Heart left ventricle (tissue), 16 donors: ENCODE measurements around the gene NEUROD4. TPM values are rescaled to one million over a fixed set of nuclear protein-coding genes. Genes with fewer than 3 reads are reported as not detected.

Experiments used
- ATAC-seq, 4 donors: fragments of 200-7000 bp; cut with Tn5 transposase; one replicate each; pipeline ENCODE4 v1.9.1; 2020 to 2022; ENCODE audit warnings: moderate library complexity in 4 of 4, mild to moderate bottlenecking in 3 of 4, moderate number of reproducible peaks in 1 of 4
- DNase-seq, 5 donors: peaks; one replicate each; pipeline ENCODE4 v3.0.0-alpha.2; 2020
- H3K27ac ChIP-seq, 12 donors: fragments of 200-600 bp; sonication (generic) in 4 of 12; one replicate each; pipeline versions ENCODE4 v1.5.0 to v1.8.0; 2016 to 2022; ENCODE audit warnings: mild to moderate bottlenecking in 2 of 12
- H3K27me3 ChIP-seq, 9 donors: fragments of 200-600 bp; sonication (generic) in 2 of 9; one replicate each; pipeline versions ENCODE4 v1.5.1 to v1.8.0; 2016 to 2022; ENCODE audit warnings: mild to moderate bottlenecking in 3 of 9
- H3K36me3 ChIP-seq, 9 donors: fragments of 200-600 bp; sonication (generic) in 2 of 9; one replicate each; pipeline versions ENCODE4 v1.5.0 to v1.8.0; 2018 to 2022; ENCODE audit warnings: mild to moderate bottlenecking in 2 of 9
- H3K4me1 ChIP-seq, 12 donors: fragments of 200-600 bp; sonication (generic) in 4 of 12; one replicate each; pipeline versions ENCODE4 v1.5.0 to v1.8.0; 2016 to 2022; ENCODE audit warnings: mild to moderate bottlenecking in 3 of 12
- H3K4me3 ChIP-seq, 12 donors: fragments of 200-600 bp; sonication (generic) in 4 of 12; one replicate each; pipeline versions ENCODE4 v1.5.0 to v1.8.0; 2017 to 2022; ENCODE audit warnings: mild to moderate bottlenecking in 9 of 12, moderate library complexity in 4 of 12
- H3K9me3 ChIP-seq, 12 donors: fragments of 200-600 bp; sonication (generic) in 4 of 12; one replicate each; pipeline versions ENCODE4 v1.5.0 to v1.8.0; 2016 to 2022; ENCODE audit warnings: mild to moderate bottlenecking in 1 of 12
- CTCF ChIP-seq, 12 donors: fragments of 200-600 bp; sonication (generic) in 4 of 12; IDR thresholded peaks; one replicate each; pipeline versions ENCODE4 v1.5.0 to v1.8.0; 2018 to 2022; ENCODE audit warnings: antibody characterized with exemption in 12 of 12, mild to moderate bottlenecking in 5 of 12
- POLR2A ChIP-seq, 2 donors: fragments of 450-650 bp; IDR thresholded peaks; one replicate each; pipeline ENCODE4 v1.6.1; 2017; ENCODE audit warnings: antibody characterized with exemption in 2 of 2, mild to moderate bottlenecking in 2 of 2, moderate library complexity in 2 of 2
- WGBS, 4 donors: extraction: QIAGEN DNeasy Blood & Tissue Kit in 2 of 4; methylation state at CpG; one replicate each; pipeline versions ENCODE4 v1.1.5 to v1.1.7; 2013 to 2018; 5-methylcytosine and 5-hydroxymethylcytosine counted together
- intact Hi-C, 10 donors: fragments of 100-400 bp; cut with DNase I; formaldehyde crosslinking; loops; one replicate each; pipeline versions ENCODE4 v1.11.1 to v1.14.2; 2022
- polyA plus RNA-seq, 2 donors: library from polyadenylated mRNA; stranded (reverse); fragments of 200-250 nt; gene quantifications; one replicate each; pipeline ENCODE4 v1.2.3, GENCODE V29; 2013
- total RNA-seq, 9 donors: library from RNA; depleted of rRNA in 2 of 9; stranded (reverse); fragments of >200 nt in 2 of 9; fragmentation: NEBNext Ultra II Directional in 3 of 9; extraction: Animal tissue kit (Norgen Biotek cat#: 25700) in 3 of 9; gene quantifications; one replicate each; pipeline versions ENCODE4 v1.1.0 to v1.2.4, GENCODE V29; 2016 to 2023
- donor health status: ischemic (EF 13 %, LVEDD 7.1; RV severe dilation, severe dysfunction).
- donor health status: healthy with polysubstance abuse.
- donor health status: DM: no; HTN: yes; CAD: no.
- donor health status: DM: no; HTN: no; CAD: no.
- donor health status: ischemic (EF 25% LVEDD 6.9; RV normal size, moderate dysfunction).
- donor health status: ischemic (EF 25% LVEDD 5.7; RV mildly dilated, moderate dysfunction).
- donor health status: healthy.
- donor health status: DM: yes; HTN: yes; CAD: no.
- donor health status: ischemic (EF 35%, LVEDD 5.7; RV mildly dilated, moderate dysfunction).
- donor health status: nonischemic (EF 11% LVEDD 7.7; RV severe dilation, severe dysfunction).
- donor health status: DM: yes; HTN: yes; CAD: no.
- donor health status: PGD.
- donor health status: ischemic (EF 29% LVEDD 5.4; RV normal size, mild dysfunction).
- donor health status: nonischemic (EF 23%, LVEDD 6.1; RV moderate dilation, normal function).

Gene NEUROD4
- total and polyA plus RNA-seq, 11 donors = not detected

GRCh38 chr12:54975272-54975671 lies 44.5 kb upstream of the NEUROD4 start:
- Histone ChIP-seq H3K27ac (no peak overlapping the region), H3K4me3 (no peak overlapping the region), H3K4me1 (peaks cover 0 to 24% (median 0%) of the 10 kb centered on the region in 12 donors), H3K9me3 (no peaks in the 10 kb centered on the region), H3K27me3 (peaks cover 0 to 4% (median 0%) of the 10 kb centered on the region in 9 donors), H3K36me3 (no peaks in the 10 kb centered on the region)
- TF ChIP-seq POLR2A (IDR thresholded peaks at IDR 0.05) (no peak), CTCF (IDR thresholded peaks at IDR 0.05) (no peak)
- ATAC-seq (no peak), DNase-seq (no peak)
- 68 to 87% (median 78%) methylated on average over 2 of the region's 2 CpGs for WGBS, 4 donors
- intact Hi-C loops = no loop called here

GRCh38 chr12:54975875-54976274 lies 43.9 kb upstream of the NEUROD4 start:
- ATAC-seq (no peak), DNase-seq (no peak)
- Histone ChIP-seq H3K9me3 (no peaks in the 10 kb centered on the region), H3K27ac (no peak overlapping the region), H3K27me3 (peaks cover 0 to 4% (median 0%) of the 10 kb centered on the region in 9 donors), H3K4me1 (peaks cover 0 to 28% (median 0%) of the 10 kb centered on the region in 12 donors), H3K4me3 (no peak overlapping the region), H3K36me3 (no peaks in the 10 kb centered on the region)
- TF ChIP-seq POLR2A (IDR thresholded peaks at IDR 0.05) = no peak
- no peak for TF ChIP-seq CTCF (IDR thresholded peaks at IDR 0.05)
- intact Hi-C loops = no loop called here
- 41 to 54% (median 49%) methylated on average over 6 of the region's 6 CpGs for WGBS, 4 donors

- Histone ChIP-seq H3K9me3 (no peaks in the 10 kb centered on the region), H3K36me3 (no peaks in the 10 kb centered on the region), H3K4me3 (no peak overlapping the region), H3K4me1 (peaks cover 0 to 28% (median 0%) of the 10 kb centered on the region in 12 donors), H3K27ac (no peak overlapping the region), H3K27me3 (peaks cover 0 to 4% (median 0%) of the 10 kb centered on the region in 9 donors)
- WGBS, 4 donors = 38 to 57% (median 46%) methylated on average over 3 of the region's 3 CpGs
- no peak for TF ChIP-seq POLR2A (IDR thresholded peaks at IDR 0.05)
- TF ChIP-seq CTCF (IDR thresholded peaks at IDR 0.05) = no peak
- DNase-seq (no peak), ATAC-seq (no peak)
- intact Hi-C loops = no loop called here
Observed at GRCh38 chr12:54977155-54977554, 42.6 kb upstream of the NEUROD4 start.

- H3K4me1 ChIP-seq = peaks cover 0 to 28% (median 0%) of the 10 kb centered on the region in 12 donors
- WGBS, 4 donors = 49 to 67% (median 59%) methylated on average over 5 of the region's 5 CpGs
- TF ChIP-seq CTCF (IDR thresholded peaks at IDR 0.05) = no peak
- TF ChIP-seq POLR2A (IDR thresholded peaks at IDR 0.05) = no peak
Observed at GRCh38 chr12:54977857-54978256, 41.9 kb upstream of the NEUROD4 start.

More at GRCh38 chr12:54977857-54978256, 41.9 kb upstream of the NEUROD4 start:
- DNase-seq (no peak), ATAC-seq (no peak)
- H3K4me3 ChIP-seq = no peak overlapping the region
- no peaks in the 10 kb centered on the region for H3K9me3 ChIP-seq
- intact Hi-C loops = no loop called here
- no peak overlapping the region for H3K27ac ChIP-seq
- H3K36me3 ChIP-seq = no peaks in the 10 kb centered on the region
- H3K27me3 ChIP-seq = peaks cover 0 to 4% (median 0%) of the 10 kb centered on the region in 9 donors
